Osteoblast (primary cell): ENCODE results near the gene CNTFR. TPM values are rescaled to one million over a fixed set of nuclear protein-coding genes. Genes with fewer than 3 reads are reported as not detected.

Experiments
- DNase-seq: peaks from one replicate; pipeline ENCODE4 v3.0.0; 2011; ENCODE audit warnings: low spot score, mixed read lengths; ENCODE audit not compliant: insufficient read length; ENCODE audit errors: missing footprints
- H2AFZ ChIP-seq: 2 replicates; pipeline ENCODE4 v1.6.0; 2011; ENCODE audit warnings: mild to moderate bottlenecking, low read length
- H3K27ac ChIP-seq: 2 replicates; pipeline ENCODE4 v1.5.1; 2011; ENCODE audit warnings: mild to moderate bottlenecking, low read depth, low read length, moderate library complexity
- H3K27me3 ChIP-seq: 2 replicates; pipeline ENCODE4 v1.6.0; 2012; ENCODE audit warnings: mild to moderate bottlenecking, control low read depth, inconsistent platforms, low read length, moderate library complexity; ENCODE audit not compliant: insufficient read depth
- H3K36me3 ChIP-seq: 2 replicates; pipeline ENCODE4 v1.5.1; 2011; ENCODE audit warnings: mild to moderate bottlenecking, low read length, control low read depth, moderate library complexity; ENCODE audit not compliant: insufficient read depth
- H3K4me1 ChIP-seq: 2 replicates; pipeline ENCODE4 v1.5.1; 2011; ENCODE audit warnings: mild to moderate bottlenecking, low read length, control low read depth, moderate library complexity; ENCODE audit not compliant: insufficient read depth
- H3K4me2 ChIP-seq: 2 replicates; pipeline ENCODE4 v1.6.0; 2011; ENCODE audit warnings: mild to moderate bottlenecking, low read length; ENCODE audit not compliant: insufficient read depth
- H3K4me3 ChIP-seq: fragments of 200-600 bp; sonication (generic); 3 replicates; pipeline ENCODE4 v1.5.1; 2012; ENCODE audit warnings: mild to moderate bottlenecking, low read length, inconsistent platforms; ENCODE audit not compliant: insufficient read depth
- H3K79me2 ChIP-seq: 2 replicates; pipeline ENCODE4 v1.6.0; 2012; ENCODE audit warnings: mild to moderate bottlenecking, low read length, control low read depth, inconsistent platforms; ENCODE audit not compliant: insufficient read depth
- H3K9me3 ChIP-seq: 2 replicates; pipeline ENCODE4 v1.5.1; 2011; ENCODE audit warnings: low read depth, low read length, control low read depth
- H4K20me1 ChIP-seq: 2 replicates; pipeline ENCODE4 v1.6.0; 2012; ENCODE audit warnings: mild to moderate bottlenecking, low read length, control low read depth; ENCODE audit not compliant: insufficient read depth
- total RNA-seq: library from RNA; depleted of rRNA; stranded (reverse); fragments of >200 nt; gene quantifications from 2 replicates; pipeline ENCODE4 v1.2.3, GENCODE V29; 2012
- TF ChIP-seq, protein P1 (sequence below): IDR thresholded peaks from 2 replicates; pipeline ENCODE4 v1.5.1; 2011; ENCODE audit warnings: mild to moderate bottlenecking, low read depth, low read length, moderate library complexity; ENCODE audit errors: extremely low read depth

Gene CNTFR
- total RNA-seq, 1 donor, result not detected

DNA sequence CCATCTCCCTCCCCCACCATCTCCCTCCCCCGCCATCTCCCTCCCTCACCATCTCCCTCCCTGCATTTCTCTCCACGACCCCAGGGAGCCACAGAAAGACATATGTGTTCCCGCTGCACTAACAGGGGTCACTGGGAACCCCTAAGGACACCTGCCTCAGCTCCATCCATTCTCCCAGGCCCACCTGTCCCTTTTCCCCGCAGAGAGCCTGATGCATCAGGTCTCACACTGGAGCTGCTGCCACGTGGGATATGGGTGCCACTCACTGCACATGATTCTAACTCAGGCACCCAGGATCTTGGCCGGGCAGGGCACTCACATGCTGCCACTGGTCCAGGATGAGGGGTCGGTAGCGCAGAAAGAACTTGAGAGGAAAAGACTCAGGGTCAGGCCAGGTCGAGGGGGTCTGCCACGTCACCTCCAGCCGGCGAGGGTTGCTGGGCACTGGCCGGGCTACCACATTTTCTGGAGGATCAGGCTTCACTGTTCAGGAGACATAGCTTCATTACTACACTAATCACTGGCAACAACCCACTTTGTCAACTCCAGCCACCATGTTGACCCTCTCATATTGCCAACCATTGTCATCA, 33.5 kb downstream of the CNTFR start:
- H3K27ac ChIP-seq, result no peak overlapping the region
- no peaks in the 10 kb centered on the region for H3K9me3 ChIP-seq
- peak; percentile 68 for DNase-seq
- H2AFZ ChIP-seq, result no peak overlapping the region
- TF ChIP-seq, protein P1, sequence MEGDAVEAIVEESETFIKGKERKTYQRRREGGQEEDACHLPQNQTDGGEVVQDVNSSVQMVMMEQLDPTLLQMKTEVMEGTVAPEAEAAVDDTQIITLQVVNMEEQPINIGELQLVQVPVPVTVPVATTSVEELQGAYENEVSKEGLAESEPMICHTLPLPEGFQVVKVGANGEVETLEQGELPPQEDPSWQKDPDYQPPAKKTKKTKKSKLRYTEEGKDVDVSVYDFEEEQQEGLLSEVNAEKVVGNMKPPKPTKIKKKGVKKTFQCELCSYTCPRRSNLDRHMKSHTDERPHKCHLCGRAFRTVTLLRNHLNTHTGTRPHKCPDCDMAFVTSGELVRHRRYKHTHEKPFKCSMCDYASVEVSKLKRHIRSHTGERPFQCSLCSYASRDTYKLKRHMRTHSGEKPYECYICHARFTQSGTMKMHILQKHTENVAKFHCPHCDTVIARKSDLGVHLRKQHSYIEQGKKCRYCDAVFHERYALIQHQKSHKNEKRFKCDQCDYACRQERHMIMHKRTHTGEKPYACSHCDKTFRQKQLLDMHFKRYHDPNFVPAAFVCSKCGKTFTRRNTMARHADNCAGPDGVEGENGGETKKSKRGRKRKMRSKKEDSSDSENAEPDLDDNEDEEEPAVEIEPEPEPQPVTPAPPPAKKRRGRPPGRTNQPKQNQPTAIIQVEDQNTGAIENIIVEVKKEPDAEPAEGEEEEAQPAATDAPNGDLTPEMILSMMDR, result no peak
- H3K4me3 ChIP-seq, result no peak overlapping the region
- H3K4me2 ChIP-seq, result no peak overlapping the region
- peaks cover 10% of the 10 kb centered on the region for H3K27me3 ChIP-seq
- H4K20me1 ChIP-seq, result no peaks in the 10 kb centered on the region
- H3K4me1 ChIP-seq, result no peaks in the 10 kb centered on the region
- no peaks in the 10 kb centered on the region for H3K79me2 ChIP-seq
- no peaks in the 10 kb centered on the region for H3K36me3 ChIP-seq

DNA sequence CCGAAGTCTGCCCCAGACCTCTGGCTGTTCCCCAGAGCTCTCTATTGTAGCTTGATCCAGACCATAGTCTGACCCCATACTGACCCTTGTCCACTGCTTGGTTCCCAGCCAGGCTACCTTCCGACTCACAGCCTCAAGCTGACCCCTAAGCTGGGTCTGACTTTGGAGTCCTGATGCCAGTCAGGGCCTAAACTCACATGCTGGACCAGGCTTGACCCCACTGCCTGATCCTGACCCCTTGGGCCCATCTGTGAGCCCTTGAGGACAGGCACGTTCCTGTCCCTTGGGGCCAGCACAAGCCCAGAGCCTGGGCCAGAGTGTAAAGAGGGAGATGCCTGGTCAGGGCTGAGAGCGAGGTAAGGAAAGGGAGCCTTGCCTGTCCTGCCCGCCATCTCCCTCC, 34.0 kb downstream of the CNTFR start:
- DNase-seq, result peak; percentile 65
- TF ChIP-seq, protein P1, result no peak
- Histone ChIP-seq H3K27ac (no peak overlapping the region), H3K36me3 (no peaks in the 10 kb centered on the region), H3K27me3 (peaks cover 10% of the 10 kb centered on the region), H3K79me2 (no peaks in the 10 kb centered on the region), H3K4me1 (no peaks in the 10 kb centered on the region), H3K9me3 (no peaks in the 10 kb centered on the region), H2AFZ (no peak overlapping the region), H3K4me2 (no peak overlapping the region), H3K4me3 (no peak overlapping the region), H4K20me1 (no peaks in the 10 kb centered on the region)

DNA sequence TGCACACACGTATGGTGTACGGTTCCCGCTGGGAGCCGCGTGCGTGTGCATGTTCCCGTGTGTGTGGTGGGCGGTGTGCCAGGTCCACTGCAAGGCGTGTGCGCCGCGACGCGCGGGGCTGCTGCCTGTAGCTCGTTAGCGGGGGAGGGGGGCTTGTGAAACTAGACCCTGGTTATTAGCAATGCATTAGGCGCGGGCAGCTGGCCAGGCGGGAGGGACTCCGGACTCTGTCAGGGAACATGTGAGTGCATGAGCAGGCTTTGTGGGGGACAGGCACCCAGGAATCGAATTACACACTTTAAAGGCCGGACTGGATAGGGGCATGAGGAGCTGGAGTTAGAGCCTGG, 34.5 kb downstream of the CNTFR start:
- Histone ChIP-seq H3K79me2 (no peaks in the 10 kb centered on the region), H3K4me1 (no peaks in the 10 kb centered on the region), H3K4me2 (no peak overlapping the region), H4K20me1 (no peaks in the 10 kb centered on the region), H3K36me3 (no peaks in the 10 kb centered on the region), H3K27me3 (peaks cover 10% of the 10 kb centered on the region), H3K27ac (no peak overlapping the region), H3K4me3 (no peak overlapping the region), H2AFZ (no peak overlapping the region), H3K9me3 (no peaks in the 10 kb centered on the region)
- DNase-seq, result peak; percentile 57
- TF ChIP-seq, protein P1, result no peak

DNA sequence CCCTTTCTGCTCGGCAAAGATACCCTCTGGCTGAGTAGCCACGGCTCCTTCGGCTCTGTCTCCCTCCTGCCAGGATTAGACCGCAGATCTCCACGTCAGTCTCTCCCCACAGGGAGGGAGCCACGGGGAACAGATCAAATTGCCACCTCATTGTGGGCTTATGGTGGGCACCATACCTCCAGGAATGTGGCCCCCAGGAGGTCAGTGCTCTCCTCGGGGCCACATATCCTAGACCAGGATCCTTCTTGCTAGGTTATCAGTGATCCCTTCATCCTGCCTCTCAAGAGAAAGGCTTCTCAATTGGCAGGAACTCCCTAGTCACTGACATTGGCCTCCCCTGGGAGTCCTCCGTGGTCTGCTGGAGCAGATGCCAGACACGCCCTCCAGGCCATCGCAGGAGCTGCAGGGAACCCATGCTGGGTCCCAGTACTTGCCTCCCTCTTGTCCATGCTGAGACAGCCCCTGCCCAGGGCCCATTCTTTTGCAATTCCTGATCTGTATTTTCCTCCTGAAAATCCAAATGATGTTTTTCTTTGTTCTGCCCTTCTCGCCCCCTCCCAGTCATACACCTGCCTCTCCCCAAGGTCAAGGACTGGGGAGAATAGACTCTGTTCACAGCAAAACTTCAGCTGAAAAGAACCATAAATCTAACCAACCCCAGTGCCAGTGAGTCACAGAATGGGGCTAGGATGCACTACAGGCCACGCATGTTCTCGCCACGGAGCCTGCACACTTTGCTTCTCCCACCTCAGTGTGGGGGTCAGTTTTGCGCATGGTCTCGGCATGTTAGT, 35.1 kb downstream of the CNTFR start:
- no peak overlapping the region for H3K27ac ChIP-seq
- no peak overlapping the region for H3K4me3 ChIP-seq
- peaks cover 10% of the 10 kb centered on the region for H3K27me3 ChIP-seq
- no peaks in the 10 kb centered on the region for H3K9me3 ChIP-seq
- TF ChIP-seq, protein P1, result no peak
- H3K4me1 ChIP-seq, result no peaks in the 10 kb centered on the region
- H4K20me1 ChIP-seq, result no peaks in the 10 kb centered on the region
- H3K79me2 ChIP-seq, result no peaks in the 10 kb centered on the region
- H3K36me3 ChIP-seq, result no peaks in the 10 kb centered on the region
- peak; percentile 73 for DNase-seq
- no peak overlapping the region for H3K4me2 ChIP-seq
- no peak overlapping the region for H2AFZ ChIP-seq
